Measurements from ENCODE around the gene CBLN2. TPM values are rescaled to one million over a fixed set of nuclear protein-coding genes. Genes with fewer than 3 reads are reported as not detected.

The CBLN2 gene
- under 1 TPM in 2 of 4 donors, not detected in 2; 0.45 to 0.46 TPM for total RNA-seq

DNA sequence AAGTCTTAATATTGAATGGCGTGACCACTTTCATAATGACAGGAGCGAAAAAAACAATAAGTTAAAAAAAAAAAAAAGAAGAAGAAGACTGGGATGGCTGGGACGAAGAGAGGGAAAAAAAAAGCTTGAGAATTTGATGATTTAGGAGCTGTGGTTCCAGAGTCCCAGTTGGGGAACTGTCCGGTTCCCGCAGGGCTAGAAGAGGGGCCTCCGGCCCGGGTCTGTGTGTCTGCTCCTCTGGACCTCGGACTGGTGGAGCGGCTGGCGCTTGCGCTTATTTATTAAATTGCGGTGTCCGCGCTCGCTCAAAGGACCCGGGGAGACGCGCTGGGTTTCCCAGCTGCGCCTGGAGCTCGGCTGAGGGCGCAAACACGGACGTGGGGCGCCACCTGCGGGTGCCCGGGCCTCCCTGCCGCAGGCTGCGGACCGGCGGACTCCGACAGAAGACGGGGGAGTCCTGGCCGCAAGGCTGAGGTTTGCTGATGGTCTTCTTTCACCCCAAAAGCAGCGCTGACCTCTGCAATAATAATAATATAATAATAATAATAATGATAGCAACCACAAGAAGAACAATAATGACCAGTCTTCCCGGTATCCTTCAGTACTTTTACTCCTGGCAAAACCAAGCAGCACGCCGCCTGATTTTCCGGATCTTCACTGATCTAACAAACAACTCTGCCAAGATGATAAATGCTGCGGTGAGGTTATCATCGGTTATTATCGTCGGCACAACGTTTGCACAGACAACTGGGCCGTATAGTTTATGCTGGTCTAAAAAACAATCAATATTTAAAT lies at the start of gene CBLN2:
Gene CBLN2, minus strand, starts transcription at position 251 of the 795 bp plus-strand sequence. CDS start 2,182 bp downstream, outside the sequence.
- 3 to 5% methylated on average over 44 of the region's 44 CpGs for WGBS, 2 donors
- intact Hi-C loops (cut with DNase I; ENCODE audit: low total_unique reads): no loop called here
- H3K4me3 ChIP-seq (ENCODE audit: low read depth, poor library complexity, severe bottlenecking): peak within 1 kb of the TSS; percentile 15
- DNase-seq (ENCODE audit: low spot score in 2 of 2): no peak
- no peak for TF ChIP-seq POLR2A (IDR thresholded peaks at IDR 0.05)
- TF ChIP-seq, protein P1, sequence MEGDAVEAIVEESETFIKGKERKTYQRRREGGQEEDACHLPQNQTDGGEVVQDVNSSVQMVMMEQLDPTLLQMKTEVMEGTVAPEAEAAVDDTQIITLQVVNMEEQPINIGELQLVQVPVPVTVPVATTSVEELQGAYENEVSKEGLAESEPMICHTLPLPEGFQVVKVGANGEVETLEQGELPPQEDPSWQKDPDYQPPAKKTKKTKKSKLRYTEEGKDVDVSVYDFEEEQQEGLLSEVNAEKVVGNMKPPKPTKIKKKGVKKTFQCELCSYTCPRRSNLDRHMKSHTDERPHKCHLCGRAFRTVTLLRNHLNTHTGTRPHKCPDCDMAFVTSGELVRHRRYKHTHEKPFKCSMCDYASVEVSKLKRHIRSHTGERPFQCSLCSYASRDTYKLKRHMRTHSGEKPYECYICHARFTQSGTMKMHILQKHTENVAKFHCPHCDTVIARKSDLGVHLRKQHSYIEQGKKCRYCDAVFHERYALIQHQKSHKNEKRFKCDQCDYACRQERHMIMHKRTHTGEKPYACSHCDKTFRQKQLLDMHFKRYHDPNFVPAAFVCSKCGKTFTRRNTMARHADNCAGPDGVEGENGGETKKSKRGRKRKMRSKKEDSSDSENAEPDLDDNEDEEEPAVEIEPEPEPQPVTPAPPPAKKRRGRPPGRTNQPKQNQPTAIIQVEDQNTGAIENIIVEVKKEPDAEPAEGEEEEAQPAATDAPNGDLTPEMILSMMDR (IDR thresholded peaks at IDR 0.05): no peak

DNA sequence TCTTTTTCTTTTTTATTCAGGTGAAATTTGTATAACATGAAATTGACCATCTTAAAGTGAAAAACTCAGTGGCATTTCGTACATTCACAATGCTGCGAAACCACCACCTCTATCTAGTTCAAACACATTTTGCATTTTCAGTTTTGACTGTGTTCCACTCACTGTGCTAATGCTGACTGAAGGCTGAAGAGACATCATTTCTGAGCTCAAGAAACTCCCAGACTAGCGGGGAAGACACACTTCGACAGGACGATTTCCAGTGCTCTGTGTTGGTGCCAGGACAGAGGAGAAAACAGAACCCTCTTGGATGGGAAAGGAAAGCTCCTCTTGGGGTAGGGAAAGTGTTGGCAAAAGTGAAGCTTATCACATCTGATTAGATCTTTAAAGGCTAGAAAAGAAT lies 44.2 kb upstream of the CBLN2 start:
- WGBS, 2 donors: 63 to 80% methylated on average over 5 of the region's 5 CpGs
- no peak for DNase-seq (ENCODE audit: low spot score in 2 of 2)
- TF ChIP-seq POLR2A (IDR thresholded peaks at IDR 0.05): no peak
- TF ChIP-seq, protein P1 (IDR thresholded peaks at IDR 0.05): no peak
- no peak overlapping the region for H3K4me3 ChIP-seq (ENCODE audit: low read depth, poor library complexity, severe bottlenecking)
- intact Hi-C loops (cut with DNase I; ENCODE audit: low total_unique reads): no loop called here

DNA sequence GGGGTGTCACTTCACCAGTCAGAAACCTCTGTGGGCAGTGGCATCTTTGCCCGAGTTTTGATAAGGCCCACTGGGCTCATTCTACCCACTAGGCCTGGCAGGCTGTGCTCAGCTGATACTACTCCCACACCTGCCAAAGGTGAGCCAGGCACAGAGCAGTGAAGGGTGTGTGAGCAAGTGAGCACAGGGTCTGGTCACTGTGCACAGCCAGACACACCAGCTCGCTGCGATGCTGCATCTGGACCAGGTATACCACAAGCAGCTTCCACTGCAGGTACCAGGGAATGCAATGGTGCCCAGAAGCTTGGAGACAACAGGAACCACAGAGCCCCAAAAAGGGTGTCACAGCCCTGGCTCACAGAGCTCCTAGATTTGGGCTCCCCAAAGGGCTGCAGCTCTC lies 40.6 kb upstream of the CBLN2 start:
- intact Hi-C loops (cut with DNase I; ENCODE audit: low total_unique reads): no loop called here
- no peak for DNase-seq (ENCODE audit: low spot score in 2 of 2)
- H3K4me3 ChIP-seq (ENCODE audit: low read depth, poor library complexity, severe bottlenecking): no peak overlapping the region
- no peak for TF ChIP-seq POLR2A (IDR thresholded peaks at IDR 0.05)
- TF ChIP-seq, protein P1 (IDR thresholded peaks at IDR 0.05): no peak
- 83 to 90% methylated on average over 3 of the region's 3 CpGs for WGBS, 2 donors

DNA sequence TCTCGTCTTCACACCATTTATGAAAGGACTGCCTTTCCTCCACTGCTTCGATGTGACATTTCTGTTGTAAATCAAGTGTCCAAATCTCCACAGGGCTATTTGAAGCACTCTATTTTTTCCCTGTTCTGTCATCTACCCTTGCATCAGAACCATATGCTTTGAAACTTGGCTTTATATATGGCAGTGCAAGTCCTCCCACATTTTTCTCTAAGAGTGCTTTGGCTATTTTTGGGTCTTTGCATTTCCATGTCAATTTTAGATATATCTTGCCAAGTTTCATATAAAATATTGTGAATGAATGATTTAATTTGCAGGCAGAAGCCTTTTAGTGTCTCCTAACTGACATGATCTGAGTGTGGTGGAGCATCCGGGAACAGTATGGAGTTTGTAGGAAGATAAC lies 37.8 kb upstream of the CBLN2 start:
- 57 to 59% methylated on average over 3 of the region's 3 CpGs for WGBS, 2 donors
- TF ChIP-seq POLR2A (IDR thresholded peaks at IDR 0.05): no peak
- TF ChIP-seq, protein P1 (IDR thresholded peaks at IDR 0.05): no peak
- no peak for DNase-seq (ENCODE audit: low spot score in 2 of 2)
- H3K4me3 ChIP-seq (ENCODE audit: low read depth, poor library complexity, severe bottlenecking): no peak overlapping the region
- intact Hi-C loops (cut with DNase I; ENCODE audit: low total_unique reads): no loop called here

DNA sequence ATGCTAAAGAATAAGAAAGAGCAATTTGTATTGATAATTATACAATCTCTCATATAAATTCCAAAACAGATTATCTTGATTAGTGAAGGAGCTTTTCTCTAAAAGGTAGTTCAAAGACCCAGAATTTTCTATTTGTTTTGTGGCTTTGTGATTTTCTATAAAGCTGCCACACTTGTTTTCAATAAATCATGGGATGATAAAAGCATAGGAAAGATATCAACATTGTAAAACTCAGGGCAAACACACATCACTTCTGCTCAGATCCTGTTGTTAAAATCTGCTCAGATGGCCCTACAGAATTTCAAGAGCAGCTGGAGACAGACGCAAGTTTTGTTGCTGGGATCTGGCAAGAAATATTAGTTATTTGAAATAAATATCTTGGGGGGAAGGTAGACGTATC lies 28.8 kb upstream of the CBLN2 start:
- WGBS, 2 donors: 44 to 48% methylated on average over 2 of the region's 2 CpGs

More for the DNA sequence above, 28.8 kb upstream of the CBLN2 start:
- intact Hi-C loops (cut with DNase I; ENCODE audit: low total_unique reads): no loop called here
- no peak for DNase-seq (ENCODE audit: low spot score in 2 of 2)
- H3K4me3 ChIP-seq (ENCODE audit: low read depth, poor library complexity, severe bottlenecking): no peak overlapping the region
- TF ChIP-seq POLR2A (IDR thresholded peaks at IDR 0.05): no peak
- TF ChIP-seq, protein P1 (IDR thresholded peaks at IDR 0.05): no peak
